Fibroblast of pulmonary artery (primary cell): Measurements from ENCODE around the gene TM4SF18.
A peak's percentile ranks its signal among the peaks of the same experiment; 100 is the strongest.

Experiments used
- DNase-seq: peaks from one replicate; pipeline ENCODE4 v3.0.0-alpha.2; 2010; ENCODE audit warnings: low read depth
- H3K4me3 ChIP-seq: replicated peaks from 2 replicates; pipeline ENCODE4 v1.5.1; 2011; ENCODE audit warnings: low read depth, mild to moderate bottlenecking, control low read depth, low read length, moderate library complexity
- TF ChIP-seq, protein P1 (sequence below): IDR thresholded peaks from 2 replicates; pipeline ENCODE4 v1.5.1; 2011; ENCODE audit warnings: mild to moderate bottlenecking, control low read depth, low read length, inconsistent platforms; ENCODE audit errors: missing control alignments

TM4SF18 gene

DNA sequence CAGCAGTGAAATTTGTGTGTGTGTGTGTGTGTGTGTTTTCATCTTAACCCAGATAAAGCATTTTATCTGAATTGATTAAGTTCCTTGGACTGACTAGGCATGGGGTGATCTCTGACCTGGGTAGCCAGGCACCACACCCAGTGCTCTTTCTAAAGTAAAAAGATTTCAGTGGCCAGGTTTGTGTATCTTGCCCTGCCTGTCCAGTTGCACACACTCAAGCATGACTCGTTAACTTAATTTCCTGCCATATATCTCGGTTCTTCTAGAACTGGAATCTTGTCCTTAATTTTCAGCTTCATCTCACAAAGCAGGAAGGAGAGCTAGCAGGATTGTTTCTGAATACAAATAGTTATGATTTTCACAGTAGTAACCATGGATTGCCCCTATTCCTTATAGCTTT lies 17.0 kb downstream of the TM4SF18 start:
- DNase-seq = no peak
- H3K4me3 ChIP-seq = no peak overlapping the region
- TF ChIP-seq, protein P1, sequence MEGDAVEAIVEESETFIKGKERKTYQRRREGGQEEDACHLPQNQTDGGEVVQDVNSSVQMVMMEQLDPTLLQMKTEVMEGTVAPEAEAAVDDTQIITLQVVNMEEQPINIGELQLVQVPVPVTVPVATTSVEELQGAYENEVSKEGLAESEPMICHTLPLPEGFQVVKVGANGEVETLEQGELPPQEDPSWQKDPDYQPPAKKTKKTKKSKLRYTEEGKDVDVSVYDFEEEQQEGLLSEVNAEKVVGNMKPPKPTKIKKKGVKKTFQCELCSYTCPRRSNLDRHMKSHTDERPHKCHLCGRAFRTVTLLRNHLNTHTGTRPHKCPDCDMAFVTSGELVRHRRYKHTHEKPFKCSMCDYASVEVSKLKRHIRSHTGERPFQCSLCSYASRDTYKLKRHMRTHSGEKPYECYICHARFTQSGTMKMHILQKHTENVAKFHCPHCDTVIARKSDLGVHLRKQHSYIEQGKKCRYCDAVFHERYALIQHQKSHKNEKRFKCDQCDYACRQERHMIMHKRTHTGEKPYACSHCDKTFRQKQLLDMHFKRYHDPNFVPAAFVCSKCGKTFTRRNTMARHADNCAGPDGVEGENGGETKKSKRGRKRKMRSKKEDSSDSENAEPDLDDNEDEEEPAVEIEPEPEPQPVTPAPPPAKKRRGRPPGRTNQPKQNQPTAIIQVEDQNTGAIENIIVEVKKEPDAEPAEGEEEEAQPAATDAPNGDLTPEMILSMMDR = no peak

DNA sequence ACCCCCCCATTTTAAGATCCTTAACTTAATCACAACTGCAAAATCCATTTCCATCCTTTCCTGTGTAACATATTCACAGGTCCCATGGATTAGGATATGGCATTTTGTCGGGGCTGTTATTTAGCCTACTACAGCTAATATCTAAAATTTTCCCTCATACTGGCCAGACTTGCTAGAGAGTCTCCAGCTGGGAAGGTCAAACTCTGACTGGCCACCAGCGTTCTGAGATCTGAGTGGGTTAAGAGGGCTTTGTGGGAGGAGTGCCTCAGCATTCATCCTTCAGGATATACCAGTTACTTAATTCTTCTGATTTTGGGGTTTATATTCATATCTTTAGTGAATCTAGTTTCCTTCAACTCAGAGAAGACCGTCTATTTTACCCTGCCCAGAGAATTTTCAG lies 17.7 kb downstream of the TM4SF18 start:
- no peak overlapping the region for H3K4me3 ChIP-seq
- no peak for DNase-seq
- TF ChIP-seq, protein P1 = no peak

DNA sequence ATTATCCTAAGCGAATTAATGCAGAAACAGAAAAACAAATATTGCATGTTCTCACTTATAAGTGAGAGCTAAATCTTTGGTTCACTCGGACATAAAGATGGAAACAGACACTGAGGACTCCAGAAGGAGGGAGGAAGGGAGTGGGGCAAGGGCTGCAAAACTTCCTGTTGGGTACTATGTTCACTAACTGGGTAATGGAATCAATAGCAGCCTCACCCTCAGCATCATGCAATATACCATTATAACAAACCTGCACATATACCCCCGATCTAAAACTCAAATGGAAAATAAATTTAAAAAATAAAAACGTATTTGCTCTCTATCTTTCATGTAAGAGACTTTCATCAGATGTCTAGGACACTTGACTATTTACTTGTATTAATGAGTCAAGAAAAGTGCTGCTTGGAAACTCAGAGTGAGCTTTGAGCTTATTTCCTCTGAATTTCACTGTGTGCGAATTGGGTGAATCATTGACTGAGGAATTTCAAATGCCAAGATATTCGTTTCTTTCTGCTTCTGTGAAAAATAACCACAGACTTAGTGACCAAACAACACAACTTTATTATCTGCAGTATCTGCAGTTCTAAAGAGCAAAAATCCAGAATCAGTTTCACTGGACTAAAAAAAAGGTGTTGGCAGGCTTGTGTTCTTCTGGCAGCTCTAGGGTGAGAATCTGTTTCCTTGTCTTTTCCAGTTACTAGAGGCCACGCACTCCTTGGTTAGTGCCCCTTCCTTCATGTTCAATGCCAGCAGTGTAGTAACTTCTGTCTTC lies 18.4 kb downstream of the TM4SF18 start:
- H3K4me3 ChIP-seq = no peak overlapping the region
- peak; percentile 78 for DNase-seq
- TF ChIP-seq, protein P1 = no peak

DNA sequence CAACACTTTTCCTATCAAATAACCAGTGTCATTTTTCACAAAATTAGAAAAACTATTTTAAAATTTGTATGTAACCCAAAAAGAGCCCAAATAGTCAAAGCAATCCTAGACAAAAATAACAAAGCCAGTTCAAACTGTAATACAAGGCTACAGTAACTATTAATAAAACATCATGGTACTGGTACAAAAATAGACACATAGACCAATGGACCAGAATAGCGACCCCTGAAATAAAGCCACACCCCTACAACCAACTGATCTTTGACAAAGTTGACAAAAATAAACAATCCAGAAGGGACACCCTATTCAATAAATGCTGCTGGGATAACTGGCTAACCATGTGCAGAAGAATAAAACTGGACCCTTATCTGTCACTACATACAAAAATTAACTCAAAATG lies 19.9 kb downstream of the TM4SF18 start:
- DNase-seq = no peak
- no peak overlapping the region for H3K4me3 ChIP-seq
- TF ChIP-seq, protein P1 = no peak

DNA sequence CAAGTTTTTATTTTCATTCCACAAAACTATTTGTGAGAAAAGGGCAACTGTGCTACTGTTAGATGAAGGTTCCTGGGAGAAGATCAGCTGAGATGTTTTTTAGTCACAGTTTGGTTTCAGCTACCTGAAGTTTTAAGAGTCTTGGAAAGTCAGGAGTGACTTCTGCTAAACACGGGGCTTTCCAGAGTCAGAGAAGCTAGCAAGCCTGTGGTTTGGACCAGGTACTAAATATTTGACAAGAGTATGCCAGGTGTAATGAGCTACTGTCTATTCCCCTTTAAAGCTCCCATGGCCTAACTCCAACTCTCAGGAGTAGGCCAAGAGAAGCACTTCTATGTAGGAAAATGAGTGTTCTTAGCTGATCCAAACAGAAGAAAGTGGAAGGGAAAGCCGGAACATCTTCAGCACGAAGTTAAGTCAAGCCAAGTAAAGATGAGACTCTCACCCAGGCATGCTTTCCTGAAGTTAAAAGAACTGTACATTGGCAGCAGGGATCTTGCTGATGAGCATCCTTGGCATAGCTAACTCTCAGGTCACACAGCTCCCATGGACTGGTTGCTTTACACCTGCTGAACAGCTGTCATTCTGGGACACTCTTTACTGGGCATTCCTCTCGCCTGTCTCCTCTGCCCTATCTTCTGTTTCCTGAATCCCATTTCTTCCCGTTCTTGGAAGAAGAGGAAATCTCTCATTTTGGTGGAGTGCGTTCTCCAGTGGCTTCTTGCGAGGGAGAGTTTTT lies 22.5 kb downstream of the TM4SF18 start:
- TF ChIP-seq, protein P1 = no peak
- no peak overlapping the region for H3K4me3 ChIP-seq
- DNase-seq = no peak

DNA sequence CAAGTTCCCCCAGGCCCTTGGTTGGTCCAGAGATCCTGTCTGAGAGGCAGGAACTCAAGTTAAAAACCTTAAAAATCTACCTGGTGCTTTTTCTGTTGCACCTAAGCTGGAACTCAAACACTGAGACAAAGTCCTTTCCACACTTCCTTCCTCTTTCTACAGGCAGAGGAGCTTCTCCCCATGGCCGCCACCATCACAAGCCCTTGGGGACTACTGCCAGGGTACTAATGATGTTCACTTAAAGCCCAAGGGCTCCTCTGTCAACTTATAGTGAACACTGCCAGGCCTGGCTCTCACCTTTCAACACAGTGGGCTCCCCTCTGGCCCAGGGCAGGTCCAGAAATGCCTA lies 26.0 kb downstream of the TM4SF18 start:
- TF ChIP-seq, protein P1 = no peak
- no peak for DNase-seq
- no peak overlapping the region for H3K4me3 ChIP-seq
